ENCODE measurements around the gene ZFP2. TPM values are rescaled to one million over a fixed set of nuclear protein-coding genes. Genes with fewer than 3 reads are reported as not detected.

The ZFP2 gene
- not detected in 2 replicates for total RNA-seq (2021)
- Bru-seq, nascent RNA: percentile 12 among the genes with signal in this experiment
- BruChase-seq, experiment 1, labeled RNA remaining after a 2-hour chase: percentile 17 among the genes with signal in this experiment
- BruChase-seq, experiment 2, labeled RNA remaining after a 6-hour chase: percentile 8 among the genes with signal in this experiment
- long read RNA-seq: 0 reads

DNA sequence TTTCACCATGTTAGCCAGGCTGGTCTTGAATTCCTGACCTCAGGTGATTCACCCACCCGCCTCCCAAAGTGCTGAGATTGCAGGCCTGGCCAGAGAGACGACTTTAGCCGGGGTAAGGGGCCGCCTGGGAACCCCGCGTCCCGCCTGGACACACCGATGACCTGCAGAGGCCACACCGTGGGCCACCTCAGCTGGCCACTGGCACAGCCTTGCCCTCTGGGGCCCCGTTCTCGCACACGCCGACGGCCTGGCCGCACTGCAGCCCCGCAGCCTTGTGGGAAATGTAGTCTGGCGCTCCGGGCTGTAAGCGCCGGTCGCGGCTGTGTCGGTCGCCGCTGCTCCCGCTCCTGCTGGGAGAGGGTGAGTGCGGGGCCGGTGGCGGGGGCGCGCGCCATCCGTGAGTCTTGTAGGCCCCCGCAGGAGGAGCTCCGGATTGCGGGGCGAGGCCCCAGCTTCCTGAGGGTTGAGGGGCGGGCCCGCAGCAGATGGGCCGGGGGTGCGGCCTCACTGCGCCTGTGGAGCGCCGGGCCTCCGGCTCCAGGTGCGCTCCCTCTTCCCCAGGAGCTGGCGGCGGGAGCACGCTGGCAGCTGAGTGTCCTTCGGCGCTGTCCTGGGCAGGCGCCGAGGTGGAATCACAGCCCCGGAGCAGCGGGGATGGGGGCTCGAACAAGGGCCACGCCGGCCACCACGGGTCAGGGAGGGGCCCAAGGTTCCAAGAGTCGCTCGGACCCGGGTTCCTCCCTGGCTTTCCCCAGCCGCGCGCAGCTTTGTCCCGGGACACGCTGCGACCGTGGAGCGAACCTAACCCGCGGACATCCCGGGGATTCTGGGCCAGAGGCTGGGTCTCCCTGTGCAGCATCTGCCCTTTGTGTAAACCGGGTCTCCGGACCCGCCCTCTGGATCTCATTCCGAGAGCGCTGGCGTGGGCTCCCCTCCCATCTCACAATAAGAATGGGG, at the start of gene ZFP2:
TSS of gene ZFP2 (plus strand) at position 299 of the 957 bp plus-strand sequence. CDS start 35,401 bp downstream, outside the sequence.
- Histone ChIP-seq H3K27me3 (ENCODE audit: insufficient read depth, low read depth) (0 out of 2 replicates have a peak, but pooled peaks cover 6% of the 10 kb centered on the region), H3F3A (ENCODE audit: insufficient read depth, low read depth) (no peaks in the 10 kb centered on the region), H3K36me3 (ENCODE audit: low read depth) (no peaks in the 10 kb centered on the region), H3K79me2 (ENCODE audit: low read depth) (no peaks in the 10 kb centered on the region), H3K4me2 (peak within 1 kb of the TSS; percentile 86), H3K9me2 (ENCODE audit: insufficient read depth) (no peaks in the 10 kb centered on the region), H2AFZ (peak within 1 kb of the TSS; percentile 93), H3K27ac (no peak within 1 kb of the TSS), H3K9me3 (ENCODE audit: insufficient read depth, low read depth) (peaks cover 15% of the 10 kb centered on the region; the same call in 1 of the 2 replicates), H3K4me1 (replicated peaks; ENCODE audit: insufficient read depth) (no peaks in the 10 kb centered on the region), H3K4me3 (peak within 1 kb of the TSS; percentile 79), H4K20me1 (ENCODE audit: insufficient read depth) (no peaks in the 10 kb centered on the region)
- intact Hi-C loops (cut with micrococcal nuclease; ENCODE audit: unreplicated experiment): loop anchor here (1.0 kb wide), 1 partner anchor 37 kb away; the partner anchor contains the start of gene ZNF354B
- ChIA-PET POLR2A (ENCODE audit: unreplicated experiment) (no interaction called here), CTCF (no interaction called here)
- DNase-seq: peak in 1 of 2 experiments; percentile 57
- TF ChIP-seq EZH2 (IDR thresholded peaks at IDR 0.05; ENCODE audit: low read depth) (no peak), CTCF (conservative IDR thresholded peaks at IDR 0.05) (no peak)
- no TSS peak for BruUV-seq (replicated peaks)

GRCh38 chr5:178849316-178849715, 46.4 kb upstream of the ZFP2 start:
- CTCF ChIA-PET: no interaction called here

More at GRCh38 chr5:178849316-178849715, 46.4 kb upstream of the ZFP2 start:
- Histone ChIP-seq H3K9me2 (ENCODE audit: insufficient read depth) (no peaks in the 10 kb centered on the region), H3F3A (ENCODE audit: insufficient read depth, low read depth) (no peaks in the 10 kb centered on the region), H3K4me2 (no peak overlapping the region), H3K27me3 (ENCODE audit: insufficient read depth, low read depth) (peaks cover 64% of the 10 kb centered on the region), H3K79me2 (ENCODE audit: low read depth) (no peaks in the 10 kb centered on the region), H3K9me3 (ENCODE audit: insufficient read depth, low read depth) (no peaks in the 10 kb centered on the region), H3K27ac (no peak overlapping the region), H3K4me1 (replicated peaks; ENCODE audit: insufficient read depth) (no peaks in the 10 kb centered on the region), H2AFZ (no peak overlapping the region), H3K4me3 (no peak overlapping the region), H4K20me1 (ENCODE audit: insufficient read depth) (no peaks in the 10 kb centered on the region), H3K36me3 (ENCODE audit: low read depth) (no peaks in the 10 kb centered on the region)
- POLR2A ChIA-PET (ENCODE audit: unreplicated experiment): no interaction called here
- no peak for TF ChIP-seq CTCF (conservative IDR thresholded peaks at IDR 0.05)
- TF ChIP-seq EZH2 (IDR thresholded peaks at IDR 0.05; ENCODE audit: low read depth): no peak
- intact Hi-C loops (cut with micrococcal nuclease; ENCODE audit: unreplicated experiment): no loop called here
- no peak for DNase-seq
- BruUV-seq (replicated peaks): no TSS peak

Data from PC-9 (cell line).